Body of pancreas (tissue), 4 donors: ENCODE results near the gene FAM13B. TPM values are rescaled to one million over a fixed set of nuclear protein-coding genes. Genes with fewer than 3 reads are reported as not detected.

ENCODE experiments used
- ATAC-seq: fragments of 150-250 bp; one replicate; pipeline ENCODE4 v1.9.1; 2016
- DNase-seq, 4 donors: peaks; one replicate each; pipeline ENCODE4 v3.0.0-alpha.2; 2019
- H3K27ac ChIP-seq, 4 donors: fragments of 200-600 bp; sonication (generic); 1 replicate in 3 of 4; 2 replicates in 1 of 4; pipeline versions ENCODE4 v1.5.1 to v1.6.1; 2016 to 2019; ENCODE audit warnings: mild to moderate bottlenecking in 1 of 4, mixed read lengths in 1 of 4, moderate library complexity in 1 of 4
- H3K27me3 ChIP-seq, 2 donors: fragments of 200-600 bp; sonication (generic); one replicate each; pipeline ENCODE4 v1.6.0; 2016; ENCODE audit warnings: mild to moderate bottlenecking in 1 of 2
- H3K36me3 ChIP-seq, 2 donors: fragments of 200-600 bp; sonication (generic); replicated peaks in 1 of 2; 2 replicates each; pipeline ENCODE4 v1.5.1; 2016; ENCODE audit warnings: low read depth in 2 of 2; ENCODE audit not compliant: insufficient read depth in 1 of 2
- H3K4me1 ChIP-seq: fragments of 200-600 bp; sonication (generic); one replicate; pipeline ENCODE4 v1.6.0; 2016
- H3K4me3 ChIP-seq, 2 donors: fragments of 200-600 bp; sonication (generic); 1 replicate in 1 of 2; 2 replicates in 1 of 2; pipeline ENCODE4 v1.5.1; 2016 to 2019
- H3K9me3 ChIP-seq, 3 donors: fragments of 200-600 bp; sonication (generic); 1 replicate in 2 of 3; 2 replicates in 1 of 3; pipeline ENCODE4 v1.5.1; 2016
- CTCF ChIP-seq, 7 experiments: fragments of 450-650 bp in 4 of 7; fragments of 200-600 bp in 3 of 7; sonication (generic) in 3 of 7; IDR thresholded peaks; one replicate each; pipeline ENCODE4 v1.5.1; 2016 to 2019; ENCODE audit warnings: antibody characterized with exemption in 7 of 7
- POLR2A ChIP-seq, 3 donors: fragments of 450-650 bp; IDR thresholded peaks; one replicate each; pipeline ENCODE4 v1.6.1; 2016; ENCODE audit warnings: antibody characterized with exemption in 3 of 3, mild to moderate bottlenecking in 2 of 3
- WGBS, 2 donors: methylation state at CpG; one replicate each; pipeline ENCODE4 v1.1.5; 2017; 5-methylcytosine and 5-hydroxymethylcytosine counted together
- intact Hi-C: fragments of 100-400 bp; cut with DNase I; formaldehyde crosslinking; loops from one replicate; pipeline ENCODE4 v1.15.1; 2023
- total RNA-seq, 2 donors: library from RNA; depleted of rRNA; stranded (reverse); fragments of >200 nt; gene quantifications; one replicate each; pipeline ENCODE4 v1.1.0, GENCODE V29; 2016

FAM13B gene
- total RNA-seq, 2 donors from 2014 or later: 25.9 to 53.7 TPM

- Histone ChIP-seq H3K4me3 (no peak overlapping the region), H3K4me1 (peaks cover 6% of the 10 kb centered on the region), H3K9me3 (no peaks in the 10 kb centered on the region), H3K36me3 (no peaks in the 10 kb centered on the region), H3K27me3 (no peaks in the 10 kb centered on the region), H3K27ac (no peak overlapping the region)
- intact Hi-C loops: loop anchor here (10.0 kb wide), 1 partner anchor 274 kb away; no protein-coding TSS in a partner anchor
- no peak for ATAC-seq
- TF ChIP-seq CTCF (IDR thresholded peaks at IDR 0.05) (no peak), POLR2A (IDR thresholded peaks at IDR 0.05) (no peak)
- 92 to 100% methylated on average over 1 of the region's 1 CpG for WGBS, 2 donors
- DNase-seq: no peak
Measured at GRCh38 chr5:138038826-138039225, 5.9 kb upstream of the FAM13B start.

GRCh38 chr5:138037907-138038633, 5.2 kb upstream of the FAM13B start:
- no peaks in the 10 kb centered on the region for H3K36me3 ChIP-seq
- intact Hi-C loops: loop anchor here (10.0 kb wide), 1 partner anchor 273 kb away; no protein-coding TSS in a partner anchor
- no peaks in the 10 kb centered on the region for H3K9me3 ChIP-seq
- TF ChIP-seq POLR2A (IDR thresholded peaks at IDR 0.05) (no peak), CTCF (IDR thresholded peaks at IDR 0.05) (no peak)
- ATAC-seq (no peak), DNase-seq (no peak)
- no peak overlapping the region for H3K27ac ChIP-seq
- WGBS, 2 donors: 72 to 80% methylated on average over 1 of the region's 1 CpG
- no peak overlapping the region for H3K4me3 ChIP-seq
- H3K27me3 ChIP-seq: no peaks in the 10 kb centered on the region
- peaks cover 11% of the 10 kb centered on the region for H3K4me1 ChIP-seq

GRCh38 chr5:138037271-138037670, 4.4 kb upstream of the FAM13B start:
- TF ChIP-seq CTCF (IDR thresholded peaks at IDR 0.05): no peak
- TF ChIP-seq POLR2A (IDR thresholded peaks at IDR 0.05): no peak
- Histone ChIP-seq H3K27ac (no peak overlapping the region), H3K36me3 (no peaks in the 10 kb centered on the region), H3K27me3 (no peaks in the 10 kb centered on the region), H3K4me1 (peaks cover 11% of the 10 kb centered on the region), H3K4me3 (no peak overlapping the region), H3K9me3 (no peaks in the 10 kb centered on the region)
- DNase-seq (no peak), ATAC-seq (no peak)
- intact Hi-C loops: loop anchor here (10.0 kb wide), 1 partner anchor 272 kb away; no protein-coding TSS in a partner anchor

- intact Hi-C loops: loop anchor here (10.0 kb wide), 1 partner anchor 271 kb away; no protein-coding TSS in a partner anchor
- TF ChIP-seq POLR2A (IDR thresholded peaks at IDR 0.05): no peak
- TF ChIP-seq CTCF (IDR thresholded peaks at IDR 0.05): peak; percentile 79 to 99 (median 96)
- Histone ChIP-seq H3K4me1 (peaks cover 23% of the 10 kb centered on the region), H3K27me3 (no peaks in the 10 kb centered on the region), H3K36me3 (no peaks in the 10 kb centered on the region), H3K4me3 (no peak overlapping the region), H3K9me3 (no peaks in the 10 kb centered on the region), H3K27ac (no peak overlapping the region)
- DNase-seq (peak; percentile 68 to 81 (median 74)), ATAC-seq (peak; percentile 69)
- 22 to 33% methylated on average over 9 to 11 of the region's 11 CpGs for WGBS, 2 donors
Measured at GRCh38 chr5:138035605-138036537, 3.0 kb upstream of the FAM13B start.
